Skeletal muscle tissue (tissue), 5 donors: ENCODE results near the gene DLG3. TPM values are rescaled to one million over a fixed set of nuclear protein-coding genes. Genes with fewer than 3 reads are reported as not detected.

Experiments used
- H3K27ac ChIP-seq: one replicate; pipeline ENCODE4 v1.7.0; 2013; ENCODE audit warnings: mild to moderate bottlenecking, low read depth, low read length, inconsistent platforms
- H3K27me3 ChIP-seq, 3 donors: one replicate each; pipeline ENCODE4 v1.7.0; 2013; ENCODE audit warnings: low read length in 3 of 3; ENCODE audit not compliant: control insufficient read depth in 3 of 3, insufficient read depth in 3 of 3
- H3K36me3 ChIP-seq, 3 donors: one replicate each; pipeline ENCODE4 v1.7.0; 2013; ENCODE audit warnings: low read length in 3 of 3; ENCODE audit not compliant: control insufficient read depth in 3 of 3, insufficient read depth in 3 of 3
- H3K4me1 ChIP-seq, 3 donors: one replicate each; pipeline ENCODE4 v1.7.0; 2013; ENCODE audit warnings: low read length in 3 of 3, mild to moderate bottlenecking in 3 of 3; ENCODE audit not compliant: control insufficient read depth in 3 of 3, insufficient read depth in 3 of 3
- H3K4me3 ChIP-seq, 3 donors: one replicate each; pipeline ENCODE4 v1.7.0; 2013; ENCODE audit warnings: low read length in 3 of 3
- H3K9ac ChIP-seq, 3 donors: one replicate each; pipeline ENCODE4 v1.7.0; 2013; ENCODE audit warnings: low read length in 3 of 3, mild to moderate bottlenecking in 3 of 3, moderate library complexity in 2 of 3, low read depth in 1 of 3
- H3K9me3 ChIP-seq, 3 donors: one replicate each; pipeline ENCODE4 v1.7.0; 2013; ENCODE audit warnings: low read length in 3 of 3; ENCODE audit not compliant: control insufficient read depth in 3 of 3
- small RNA-seq: library from RNA; depleted of rRNA; stranded (forward); fragments of <200 nt; gene quantifications from one replicate; pipeline ENCODE3, GENCODE V24; 2014
- total RNA-seq: library from RNA; depleted of rRNA; stranded (reverse); fragments of >200 nt; gene quantifications from one replicate; pipeline ENCODE4 v1.2.3, GENCODE V29; 2014
- donor health status: Osteomylitis.

Gene DLG3
- total RNA-seq, 1 donor from 2014 or later, result 7.3 TPM

GRCh38 chrX:70553516-70553915 lies 108.9 kb downstream of the DLG3 start:
- no peaks in the 10 kb centered on the region for H3K9me3 ChIP-seq
- H3K36me3 ChIP-seq, result no peaks in the 10 kb centered on the region
- H3K4me1 ChIP-seq, result no peaks in the 10 kb centered on the region
- no peak overlapping the region for H3K4me3 ChIP-seq
- H3K9ac ChIP-seq, result no peak overlapping the region
- H3K27ac ChIP-seq, result no peak overlapping the region
- no peaks in the 10 kb centered on the region for H3K27me3 ChIP-seq

DNA sequence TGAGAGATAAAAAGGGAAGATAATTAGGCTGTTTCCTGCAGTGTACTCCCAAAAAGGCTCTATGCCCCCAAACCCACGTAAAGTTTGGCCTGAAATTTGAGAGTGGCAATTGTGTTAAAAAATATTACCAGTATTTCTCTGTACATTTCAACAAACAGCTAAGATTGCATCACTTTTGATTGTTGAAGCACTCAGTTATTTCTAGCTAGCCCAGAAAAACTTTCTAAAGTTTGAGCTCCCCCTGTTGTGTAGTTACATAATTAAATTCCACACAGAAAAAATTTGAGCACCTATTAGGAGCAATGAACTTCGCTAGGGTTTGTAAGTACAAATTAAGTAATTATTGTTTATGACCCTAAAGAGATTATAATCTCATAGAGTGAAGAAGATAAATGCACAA lies 109.4 kb downstream of the DLG3 start:
- Histone ChIP-seq H3K4me1 (no peaks in the 10 kb centered on the region), H3K9me3 (no peaks in the 10 kb centered on the region), H3K27me3 (no peaks in the 10 kb centered on the region), H3K36me3 (no peaks in the 10 kb centered on the region), H3K27ac (no peak overlapping the region), H3K4me3 (no peak overlapping the region), H3K9ac (no peak overlapping the region)

- Histone ChIP-seq H3K9me3 (no peaks in the 10 kb centered on the region), H3K4me3 (no peak overlapping the region), H3K27ac (no peak overlapping the region), H3K4me1 (no peaks in the 10 kb centered on the region), H3K27me3 (no peaks in the 10 kb centered on the region), H3K36me3 (no peaks in the 10 kb centered on the region), H3K9ac (no peak overlapping the region)
Measured at GRCh38 chrX:70554523-70554922, 109.9 kb downstream of the DLG3 start.

DNA sequence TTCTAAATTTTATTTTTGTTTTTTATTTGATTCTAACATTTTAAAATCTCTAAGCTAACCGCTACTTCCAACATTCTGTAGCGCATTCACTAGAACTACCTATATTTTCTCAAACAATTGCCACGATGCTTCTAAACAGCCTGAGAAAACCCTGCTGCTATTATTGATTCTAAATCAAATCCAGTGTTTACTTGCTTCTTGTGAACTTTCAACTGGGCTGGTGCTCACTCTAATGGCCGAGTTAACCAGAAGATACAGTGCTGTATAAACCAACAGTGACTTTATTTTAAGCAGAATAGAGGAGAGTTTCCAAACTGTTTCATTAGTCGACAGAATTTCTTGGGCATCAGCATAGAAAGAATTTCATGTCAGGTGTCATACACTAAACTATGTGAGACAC lies 110.3 kb downstream of the DLG3 start:
- H3K4me3 ChIP-seq, result no peak overlapping the region
- H3K27me3 ChIP-seq, result no peaks in the 10 kb centered on the region
- no peaks in the 10 kb centered on the region for H3K36me3 ChIP-seq

More for the DNA sequence above, 110.3 kb downstream of the DLG3 start:
- H3K27ac ChIP-seq, result no peak overlapping the region
- H3K9me3 ChIP-seq, result no peaks in the 10 kb centered on the region
- H3K9ac ChIP-seq, result no peak overlapping the region
- H3K4me1 ChIP-seq, result no peaks in the 10 kb centered on the region

Small RNAs within 50 kb of the gene (small RNA-seq; reads per million reads assigned to genes)
- gene RNU4-81P (0.12 reads per million), gene RNY4P23 (5.0 reads per million, percentile 90 among the genes with 10 or more reads in this experiment)

Other genes with a start within 250 kb of the DLG3 start
- not detected for gene AWAT1, start 210.2 kb upstream of the DLG3 start, total RNA-seq
- not detected for gene P2RY4, start 184.6 kb upstream of the DLG3 start, total RNA-seq
- gene ARR3, start 176.5 kb upstream of the DLG3 start, total RNA-seq, result not detected
- not detected for gene RAB41, start 162.7 kb upstream of the DLG3 start, total RNA-seq
- 14.1 TPM for gene PDZD11, start 154.9 kb upstream of the DLG3 start, total RNA-seq
- gene KIF4A, start 154.7 kb upstream of the DLG3 start, total RNA-seq, result 3.7 TPM
- gene GDPD2, start 21.5 kb upstream of the DLG3 start, total RNA-seq, result not detected